ENCODE measurements around the gene PJA2. TPM values are rescaled to one million over a fixed set of nuclear protein-coding genes. Genes with fewer than 3 reads are reported as not detected.

Gene PJA2
- total RNA-seq, 1 donor: 101 TPM

- H3K9me3 ChIP-seq (ENCODE audit: low read depth, low read length): no peaks in the 10 kb centered on the region
- no peak for DNase-seq (ENCODE audit: insufficient read length, low spot score, missing footprints)
- H2AFZ ChIP-seq (ENCODE audit: low read length): no peak overlapping the region
- TF ChIP-seq, protein P1, sequence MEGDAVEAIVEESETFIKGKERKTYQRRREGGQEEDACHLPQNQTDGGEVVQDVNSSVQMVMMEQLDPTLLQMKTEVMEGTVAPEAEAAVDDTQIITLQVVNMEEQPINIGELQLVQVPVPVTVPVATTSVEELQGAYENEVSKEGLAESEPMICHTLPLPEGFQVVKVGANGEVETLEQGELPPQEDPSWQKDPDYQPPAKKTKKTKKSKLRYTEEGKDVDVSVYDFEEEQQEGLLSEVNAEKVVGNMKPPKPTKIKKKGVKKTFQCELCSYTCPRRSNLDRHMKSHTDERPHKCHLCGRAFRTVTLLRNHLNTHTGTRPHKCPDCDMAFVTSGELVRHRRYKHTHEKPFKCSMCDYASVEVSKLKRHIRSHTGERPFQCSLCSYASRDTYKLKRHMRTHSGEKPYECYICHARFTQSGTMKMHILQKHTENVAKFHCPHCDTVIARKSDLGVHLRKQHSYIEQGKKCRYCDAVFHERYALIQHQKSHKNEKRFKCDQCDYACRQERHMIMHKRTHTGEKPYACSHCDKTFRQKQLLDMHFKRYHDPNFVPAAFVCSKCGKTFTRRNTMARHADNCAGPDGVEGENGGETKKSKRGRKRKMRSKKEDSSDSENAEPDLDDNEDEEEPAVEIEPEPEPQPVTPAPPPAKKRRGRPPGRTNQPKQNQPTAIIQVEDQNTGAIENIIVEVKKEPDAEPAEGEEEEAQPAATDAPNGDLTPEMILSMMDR (IDR thresholded peaks at IDR 0.05; ENCODE audit: extremely low read depth, low read depth, low read length): no peak
- H3K4me2 ChIP-seq (ENCODE audit: insufficient read depth, low read length): no peak overlapping the region
- no peaks in the 10 kb centered on the region for H4K20me1 ChIP-seq (ENCODE audit: insufficient read depth, low read length)
- no peaks in the 10 kb centered on the region for H3K79me2 ChIP-seq (ENCODE audit: insufficient read depth, low read length)
- H3K27ac ChIP-seq (ENCODE audit: low read depth, low read length): no peak overlapping the region
- H3K27me3 ChIP-seq (ENCODE audit: insufficient read depth, low read length): no peaks in the 10 kb centered on the region
- no peaks in the 10 kb centered on the region for H3K4me1 ChIP-seq (ENCODE audit: insufficient read depth, low read length)
- H3K4me3 ChIP-seq (ENCODE audit: insufficient read depth, low read length): no peak overlapping the region
- H3K36me3 ChIP-seq (ENCODE audit: insufficient read depth, low read length): no peaks in the 10 kb centered on the region
Observed at GRCh38 chr5:109309326-109310063, 100.3 kb downstream of the PJA2 start.

- Histone ChIP-seq H3K27me3 (ENCODE audit: insufficient read depth, low read length) (no peaks in the 10 kb centered on the region), H3K9me3 (ENCODE audit: low read depth, low read length) (no peaks in the 10 kb centered on the region), H3K4me3 (ENCODE audit: insufficient read depth, low read length) (no peak overlapping the region), H2AFZ (ENCODE audit: low read length) (no peak overlapping the region), H3K79me2 (ENCODE audit: insufficient read depth, low read length) (no peaks in the 10 kb centered on the region), H3K4me1 (ENCODE audit: insufficient read depth, low read length) (no peaks in the 10 kb centered on the region), H3K27ac (ENCODE audit: low read depth, low read length) (no peak overlapping the region), H4K20me1 (ENCODE audit: insufficient read depth, low read length) (no peaks in the 10 kb centered on the region), H3K4me2 (ENCODE audit: insufficient read depth, low read length) (no peak overlapping the region), H3K36me3 (ENCODE audit: insufficient read depth, low read length) (no peaks in the 10 kb centered on the region)
- no peak for DNase-seq (ENCODE audit: insufficient read length, low spot score, missing footprints)
- TF ChIP-seq, protein P1 (IDR thresholded peaks at IDR 0.05; ENCODE audit: extremely low read depth, low read depth, low read length): no peak
Observed at GRCh38 chr5:109307951-109308350, 101.8 kb downstream of the PJA2 start.

DNA sequence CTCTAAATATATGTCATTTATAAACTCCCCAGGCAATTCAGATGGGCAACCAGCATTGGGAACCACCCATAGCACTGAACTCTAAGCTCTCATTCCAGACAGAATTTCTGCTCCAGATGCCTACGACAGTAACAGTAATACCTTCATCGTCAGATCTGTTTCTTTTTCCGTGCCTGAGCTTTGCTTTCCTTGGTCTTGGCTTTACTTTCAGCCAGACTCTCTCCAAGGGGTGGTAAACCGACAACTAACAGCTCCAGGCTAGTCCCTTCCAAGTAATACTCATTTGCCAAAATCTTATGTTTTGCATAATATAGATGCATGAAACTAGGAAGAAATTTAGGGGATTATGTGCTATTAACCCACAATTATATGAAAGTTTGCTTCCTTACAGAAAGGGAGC, 102.3 kb downstream of the PJA2 start:
- no peaks in the 10 kb centered on the region for H3K79me2 ChIP-seq (ENCODE audit: insufficient read depth, low read length)
- H3K4me3 ChIP-seq (ENCODE audit: insufficient read depth, low read length): no peak overlapping the region
- H3K4me1 ChIP-seq (ENCODE audit: insufficient read depth, low read length): no peaks in the 10 kb centered on the region
- no peak overlapping the region for H3K27ac ChIP-seq (ENCODE audit: low read depth, low read length)
- no peaks in the 10 kb centered on the region for H3K9me3 ChIP-seq (ENCODE audit: low read depth, low read length)
- no peak overlapping the region for H3K4me2 ChIP-seq (ENCODE audit: insufficient read depth, low read length)
- H3K27me3 ChIP-seq (ENCODE audit: insufficient read depth, low read length): no peaks in the 10 kb centered on the region
- H2AFZ ChIP-seq (ENCODE audit: low read length): no peak overlapping the region
- TF ChIP-seq, protein P1 (IDR thresholded peaks at IDR 0.05; ENCODE audit: extremely low read depth, low read depth, low read length): no peak
- DNase-seq (ENCODE audit: insufficient read length, low spot score, missing footprints): no peak
- no peaks in the 10 kb centered on the region for H4K20me1 ChIP-seq (ENCODE audit: insufficient read depth, low read length)
- no peaks in the 10 kb centered on the region for H3K36me3 ChIP-seq (ENCODE audit: insufficient read depth, low read length)

GRCh38 chr5:109305352-109305751, 104.4 kb downstream of the PJA2 start:
- DNase-seq (ENCODE audit: insufficient read length, low spot score, missing footprints): no peak
- no peaks in the 10 kb centered on the region for H3K9me3 ChIP-seq (ENCODE audit: low read depth, low read length)
- no peak overlapping the region for H2AFZ ChIP-seq (ENCODE audit: low read length)
- no peak overlapping the region for H3K4me3 ChIP-seq (ENCODE audit: insufficient read depth, low read length)
- H4K20me1 ChIP-seq (ENCODE audit: insufficient read depth, low read length): no peaks in the 10 kb centered on the region
- no peaks in the 10 kb centered on the region for H3K36me3 ChIP-seq (ENCODE audit: insufficient read depth, low read length)
- H3K4me1 ChIP-seq (ENCODE audit: insufficient read depth, low read length): no peaks in the 10 kb centered on the region
- H3K79me2 ChIP-seq (ENCODE audit: insufficient read depth, low read length): no peaks in the 10 kb centered on the region
- no peak overlapping the region for H3K4me2 ChIP-seq (ENCODE audit: insufficient read depth, low read length)
- no peaks in the 10 kb centered on the region for H3K27me3 ChIP-seq (ENCODE audit: insufficient read depth, low read length)
- TF ChIP-seq, protein P1 (IDR thresholded peaks at IDR 0.05; ENCODE audit: extremely low read depth, low read depth, low read length): no peak
- H3K27ac ChIP-seq (ENCODE audit: low read depth, low read length): no peak overlapping the region
